OCI-LY3 (cell line): ENCODE results near the gene YJU2.
"Not testable (repeated sequence)": the region's sequence is repeated elsewhere in the genome, so short reads cannot be mapped to it uniquely, and the experiment has no call there.

Source experiments
- H2AFZ ChIP-seq: fragments of 200-600, 300-600 bp; shearing (Covaris generic); 2 replicates; pipeline ENCODE4 v1.6.0; 2014; ENCODE audit warnings: antibody characterized with exemption, low read depth, low read length
- H3K27ac ChIP-seq: fragments of 200-600, 300-600 bp; sonication (generic); 2 replicates; pipeline ENCODE4 v1.5.1; 2014; ENCODE audit warnings: mild to moderate bottlenecking, low read length, moderate library complexity, mixed read lengths
- H3K27me3 ChIP-seq: fragments of 200-600, 300-600 bp; sonication (generic); 2 replicates; pipeline ENCODE4 v1.6.1; 2014; ENCODE audit warnings: low read depth, low read length, mixed read lengths
- H3K36me3 ChIP-seq: fragments of 200-600, 300-600 bp; sonication (generic); replicated peaks from 2 replicates; pipeline ENCODE3; 2014; ENCODE audit warnings: low read depth, low read length, mixed read lengths
- H3K4me1 ChIP-seq: fragments of 300-600, 200-600 bp; sonication (generic); 2 replicates; pipeline ENCODE4 v1.6.1; 2014; ENCODE audit warnings: low read length, mixed read lengths
- H3K4me2 ChIP-seq: fragments of 200-600, 300-600 bp; sonication (generic); 2 replicates; pipeline ENCODE4 v1.6.1; 2014; ENCODE audit warnings: low read length, mixed read lengths
- H3K4me3 ChIP-seq: fragments of 300-600, 200-600 bp; sonication (generic); 2 replicates; pipeline ENCODE4 v1.5.1; 2014; ENCODE audit warnings: antibody characterized with exemption, mild to moderate bottlenecking, low read length, moderate library complexity
- H3K79me2 ChIP-seq: fragments of 300-600, 200-600 bp; shearing (Covaris generic); 2 replicates; pipeline ENCODE4 v1.6.1; 2014; ENCODE audit warnings: mild to moderate bottlenecking, low read length, mixed read lengths
- H3K9ac ChIP-seq: fragments of 300-600, 200-600 bp; shearing (Covaris generic); 2 replicates; pipeline ENCODE4 v1.6.0; 2014; ENCODE audit warnings: mild to moderate bottlenecking, low read length, moderate library complexity
- H3K9me3 ChIP-seq: fragments of 200-600, 300-600 bp; shearing (Covaris generic); 2 replicates; pipeline ENCODE4 v1.6.1; 2014; ENCODE audit warnings: low read length, mixed read lengths; ENCODE audit not compliant: insufficient read depth
- H4K20me1 ChIP-seq: fragments of 200-600, 300-600 bp; sonication (generic); 2 replicates; pipeline ENCODE4 v1.6.1; 2016; ENCODE audit warnings: low read length, mixed read lengths; ENCODE audit not compliant: insufficient read depth
- EZH2phosphoT487 ChIP-seq: fragments of 200-600 bp; shearing (Covaris generic); IDR thresholded peaks from 2 replicates; pipeline ENCODE4 v1.6.1; 2018; ENCODE audit warnings: antibody characterized with exemption, mixed run types, low read depth
- TF ChIP-seq, protein P1 (sequence below): fragments of 200-600, 300-600 bp; sonication (generic); IDR thresholded peaks from 2 replicates; pipeline ENCODE4 v1.5.1; 2014; ENCODE audit warnings: antibody characterized with exemption, low read length, low read depth

The YJU2 gene

DNA sequence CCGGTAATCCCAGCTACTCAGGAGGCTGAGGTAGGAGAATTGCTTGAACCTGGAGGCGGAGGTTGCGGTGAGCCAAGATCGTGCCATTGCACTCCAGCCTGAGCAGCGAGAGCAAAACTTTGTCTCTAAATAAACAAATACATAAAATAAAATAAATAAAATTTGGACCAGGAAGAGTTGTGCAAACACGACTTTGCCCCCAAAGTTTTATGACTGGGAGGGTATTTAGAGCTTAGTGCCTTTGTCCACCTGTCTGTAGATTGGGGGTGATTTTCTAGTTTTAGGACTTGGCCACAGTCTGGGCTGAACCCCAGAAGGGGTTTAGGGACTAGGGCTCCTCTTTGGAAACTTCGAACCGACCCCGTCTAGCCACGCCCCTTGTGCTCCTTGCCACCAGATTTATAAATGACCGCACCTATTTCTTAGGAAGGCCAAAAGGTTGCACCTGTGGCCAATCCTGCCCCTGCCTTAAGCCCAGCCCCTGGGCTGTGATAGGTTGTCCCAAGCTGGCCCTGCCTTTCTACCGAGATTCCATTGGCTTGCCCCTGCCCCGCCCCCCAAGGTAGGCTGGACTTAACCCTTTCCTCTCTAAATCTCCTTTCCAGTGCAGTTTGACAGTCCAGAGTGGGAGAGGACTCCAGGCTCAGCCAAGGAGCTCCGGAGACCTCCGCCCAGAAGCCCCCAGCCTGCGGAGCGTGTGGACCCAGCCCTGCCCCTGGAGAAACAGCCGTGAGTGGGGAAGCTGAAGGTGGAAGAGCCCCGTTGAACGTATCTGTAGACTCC is 37.5 kb downstream of the YJU2 start:
- no peaks in the 10 kb centered on the region for H3K79me2 ChIP-seq
- H3K36me3 ChIP-seq: no peaks in the 10 kb centered on the region
- no peak overlapping the region for H3K4me3 ChIP-seq
- TF ChIP-seq, protein P1, sequence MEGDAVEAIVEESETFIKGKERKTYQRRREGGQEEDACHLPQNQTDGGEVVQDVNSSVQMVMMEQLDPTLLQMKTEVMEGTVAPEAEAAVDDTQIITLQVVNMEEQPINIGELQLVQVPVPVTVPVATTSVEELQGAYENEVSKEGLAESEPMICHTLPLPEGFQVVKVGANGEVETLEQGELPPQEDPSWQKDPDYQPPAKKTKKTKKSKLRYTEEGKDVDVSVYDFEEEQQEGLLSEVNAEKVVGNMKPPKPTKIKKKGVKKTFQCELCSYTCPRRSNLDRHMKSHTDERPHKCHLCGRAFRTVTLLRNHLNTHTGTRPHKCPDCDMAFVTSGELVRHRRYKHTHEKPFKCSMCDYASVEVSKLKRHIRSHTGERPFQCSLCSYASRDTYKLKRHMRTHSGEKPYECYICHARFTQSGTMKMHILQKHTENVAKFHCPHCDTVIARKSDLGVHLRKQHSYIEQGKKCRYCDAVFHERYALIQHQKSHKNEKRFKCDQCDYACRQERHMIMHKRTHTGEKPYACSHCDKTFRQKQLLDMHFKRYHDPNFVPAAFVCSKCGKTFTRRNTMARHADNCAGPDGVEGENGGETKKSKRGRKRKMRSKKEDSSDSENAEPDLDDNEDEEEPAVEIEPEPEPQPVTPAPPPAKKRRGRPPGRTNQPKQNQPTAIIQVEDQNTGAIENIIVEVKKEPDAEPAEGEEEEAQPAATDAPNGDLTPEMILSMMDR: no peak
- no peak for TF ChIP-seq EZH2phosphoT487
- H2AFZ ChIP-seq: no peak overlapping the region
- no peaks in the 10 kb centered on the region for H3K9me3 ChIP-seq
- H3K4me2 ChIP-seq: no peak overlapping the region
- no peak overlapping the region for H3K27ac ChIP-seq
- H4K20me1 ChIP-seq: no peaks in the 10 kb centered on the region
- H3K27me3 ChIP-seq: peaks cover 11% of the 10 kb centered on the region
- H3K4me1 ChIP-seq: peaks cover 4% of the 10 kb centered on the region; the same call in 1 of the 2 replicates
- no peak overlapping the region for H3K9ac ChIP-seq

DNA sequence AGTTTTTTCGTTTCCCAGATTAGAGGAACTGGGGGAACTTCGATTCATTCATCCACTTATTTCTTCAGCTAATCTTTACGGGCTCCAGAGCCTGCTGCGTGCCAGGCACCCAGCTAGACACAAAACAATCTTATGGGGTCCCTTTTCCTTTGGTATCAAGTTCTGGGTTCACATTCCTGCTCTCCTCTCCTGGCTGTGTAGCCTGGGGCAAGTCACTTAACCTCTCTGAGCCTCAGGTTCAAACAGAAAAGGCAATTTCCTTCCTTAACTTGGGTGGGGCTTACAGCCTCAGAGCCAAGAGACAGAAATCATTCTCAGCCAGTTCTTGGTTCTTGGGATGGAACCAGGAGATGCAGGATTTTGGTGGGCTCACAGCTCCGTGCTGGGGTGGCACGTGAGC is 38.1 kb downstream of the YJU2 start:
- Histone ChIP-seq H3K4me1 (peaks cover 4% of the 10 kb centered on the region; the same call in 1 of the 2 replicates), H3K27ac (no peak overlapping the region), H3K9ac (no peak overlapping the region), H2AFZ (no peak overlapping the region), H3K4me3 (no peak overlapping the region), H4K20me1 (no peaks in the 10 kb centered on the region), H3K79me2 (no peaks in the 10 kb centered on the region), H3K36me3 (no peaks in the 10 kb centered on the region), H3K27me3 (peaks cover 11% of the 10 kb centered on the region), H3K4me2 (no peak overlapping the region), H3K9me3 (no peaks in the 10 kb centered on the region)
- TF ChIP-seq, protein P1: no peak
- no peak for TF ChIP-seq EZH2phosphoT487

DNA sequence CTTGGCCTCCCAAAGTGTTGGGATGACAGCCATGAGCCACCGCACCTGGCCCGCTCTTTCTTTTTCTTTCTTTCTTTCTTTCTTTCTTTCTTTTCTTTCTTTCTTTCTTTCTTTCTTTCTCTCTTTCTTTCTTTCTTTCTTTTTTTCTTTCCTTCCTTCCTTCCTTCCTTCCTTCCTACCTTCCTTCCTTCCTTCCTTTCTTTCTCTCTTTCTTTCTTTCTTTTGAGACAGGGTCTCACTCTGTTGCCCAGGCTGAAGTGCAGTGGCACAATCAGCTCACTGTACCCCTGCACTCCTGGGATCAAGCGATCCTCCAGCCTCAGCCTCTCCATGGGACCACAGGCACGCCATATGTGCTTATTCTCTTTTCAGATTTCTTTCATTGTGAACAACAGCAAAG is 39.3 kb downstream of the YJU2 start:
- H3K9me3 ChIP-seq, H3K27me3 ChIP-seq, H3K4me1 ChIP-seq, H4K20me1 ChIP-seq, H3K4me3 ChIP-seq, H2AFZ ChIP-seq, H3K36me3 ChIP-seq, H3K79me2 ChIP-seq, H3K27ac ChIP-seq, H3K9ac ChIP-seq, H3K4me2 ChIP-seq: not testable (repeated sequence)

DNA sequence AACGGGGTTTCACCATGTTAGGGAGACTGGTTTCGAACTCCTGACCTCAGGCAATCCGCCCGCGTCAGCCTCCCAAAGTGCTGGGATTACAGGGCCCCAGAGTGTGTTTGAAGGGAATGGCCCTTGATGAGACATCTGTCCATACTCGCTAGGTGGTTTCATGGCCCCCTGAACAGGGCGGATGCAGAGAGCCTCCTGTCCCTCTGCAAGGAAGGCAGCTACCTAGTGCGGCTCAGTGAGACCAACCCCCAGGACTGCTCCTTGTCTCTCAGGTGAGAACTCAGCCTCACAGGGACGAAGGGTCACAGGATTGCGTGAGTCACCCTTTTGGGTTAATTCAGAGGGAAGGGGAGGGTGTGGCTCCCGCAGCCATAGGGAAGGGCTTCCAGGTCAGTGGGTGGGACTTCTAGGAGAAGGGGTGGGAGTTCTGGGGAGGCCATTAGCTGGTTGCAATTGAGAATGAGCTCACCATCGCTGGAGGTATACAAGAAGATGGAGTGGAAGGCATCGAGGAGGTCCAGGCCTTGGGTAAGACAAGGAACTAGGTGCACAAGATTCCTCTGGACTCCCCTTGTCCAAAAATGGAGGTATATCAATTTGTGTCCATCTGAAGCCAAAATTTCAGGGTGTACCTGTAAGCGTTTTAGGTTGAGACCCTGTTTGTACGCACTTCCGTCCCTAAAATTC is 41.4 kb downstream of the YJU2 start:
- Histone ChIP-seq H3K36me3 (no peaks in the 10 kb centered on the region), H2AFZ (no peak overlapping the region), H3K27me3 (peaks cover 8% of the 10 kb centered on the region), H3K4me1 (no peaks in the 10 kb centered on the region), H3K79me2 (no peaks in the 10 kb centered on the region), H3K4me3 (no peak overlapping the region), H3K4me2 (no peak overlapping the region), H3K9me3 (no peaks in the 10 kb centered on the region), H3K9ac (no peak overlapping the region), H3K27ac (no peak overlapping the region), H4K20me1 (no peaks in the 10 kb centered on the region)
- TF ChIP-seq EZH2phosphoT487: no peak
- TF ChIP-seq, protein P1: no peak
